Measurements from ENCODE around the gene CHURC1. TPM values are rescaled to one million over a fixed set of nuclear protein-coding genes. Genes with fewer than 3 reads are reported as not detected.

Gene CHURC1
- polyA plus RNA-seq (2013, experiment 1 of 2): 45.0 TPM
- polyA plus RNA-seq (2013, experiment 2 of 2): 46.0 TPM

- no peak within 1 kb of the TSS for H3K4ac ChIP-seq (ENCODE audit: low read length)
- H3K4me3 ChIP-seq (ENCODE audit: low read length in 2 of 2): peak within 1 kb of the TSS; percentile 65 to 94
- no peak within 1 kb of the TSS for H2AK5ac ChIP-seq (ENCODE audit: low read depth, low read length)
- H2AFZ ChIP-seq (ENCODE audit: low read length): peak within 1 kb of the TSS; percentile 94
- WGBS, 2 donors (ENCODE audit: extremely low coverage in 2 of 2, insufficient read length in 2 of 2, insufficient replicate concordance in 1 of 2): no CpG with 5 or more reads among the region's 49 CpGs
- H3K27ac ChIP-seq (replicated peaks; ENCODE audit: low read length): peak within 1 kb of the TSS; percentile 45
- peak within 1 kb of the TSS; percentile 79 for H3K4me2 ChIP-seq (ENCODE audit: insufficient read depth, low read length, poor library complexity, severe bottlenecking)
- H4K8ac ChIP-seq (ENCODE audit: low read depth, low read length): no peak within 1 kb of the TSS
- peaks cover 0 to 8% of the 10 kb centered on the region in 2 donors for H3K4me1 ChIP-seq (ENCODE audit: control insufficient read depth in 2 of 2, insufficient read depth in 1 of 2, low read depth in 1 of 2, low read length in 2 of 2)
- peaks cover 0 to 4% (median 0%) of the 10 kb centered on the region in 3 experiments for H3K27me3 ChIP-seq (ENCODE audit: control insufficient read depth in 3 of 3, insufficient read depth in 3 of 3, low read depth in 1 of 3, low read length in 3 of 3)
- peak within 1 kb of the TSS; percentile 35 for H2BK15ac ChIP-seq (ENCODE audit: low read length)
- H3K9ac ChIP-seq (ENCODE audit: low read depth, low read length, poor library complexity): peak within 1 kb of the TSS; percentile 87
- H3K36me3 ChIP-seq (replicated peaks in 1 of 2; ENCODE audit: control insufficient read depth in 2 of 2, insufficient read depth in 2 of 2, low read length in 2 of 2): peaks cover 0 to 3% of the 10 kb centered on the region in 2 donors
- H2BK5ac ChIP-seq (ENCODE audit: low read length): no peak within 1 kb of the TSS
- H2BK120ac ChIP-seq (ENCODE audit: low read depth, low read length): peak within 1 kb of the TSS; percentile 62
- no peak within 1 kb of the TSS for H2BK12ac ChIP-seq (ENCODE audit: low read length)
- H3K79me1 ChIP-seq (ENCODE audit: low read depth, low read length): peaks cover 2% of the 10 kb centered on the region
- DNase-seq (ENCODE audit: low spot score): peak; percentile 96
- H4K91ac ChIP-seq (ENCODE audit: low read depth, low read length, poor library complexity): no peak within 1 kb of the TSS
- peak within 1 kb of the TSS; percentile 68 for H3K23ac ChIP-seq (ENCODE audit: low read depth, low read length, poor library complexity)
- H3K9me3 ChIP-seq (replicated peaks in 1 of 2; ENCODE audit: control insufficient read depth in 2 of 2, insufficient read depth in 1 of 2, low read depth in 1 of 2, low read length in 2 of 2): no peaks in the 10 kb centered on the region
- peak within 1 kb of the TSS; percentile 94 for H3K18ac ChIP-seq (ENCODE audit: low read length)
- peak within 1 kb of the TSS; percentile 66 for H3K14ac ChIP-seq (ENCODE audit: low read length)
Observed at GRCh38 chr14:64914237-64915028, at the start of gene CHURC1. Gene CHURC1, plus strand, starts transcription at chr14:64914455. Its CDS starts 41 bp downstream, at chr14:64914496.

- no peak overlapping the region for H2BK120ac ChIP-seq (ENCODE audit: low read depth, low read length)
- no peak overlapping the region for H3K4ac ChIP-seq (ENCODE audit: low read length)
- H3K23ac ChIP-seq (ENCODE audit: low read depth, low read length, poor library complexity): no peak overlapping the region
- no peaks in the 10 kb centered on the region for H3K9me3 ChIP-seq (replicated peaks in 1 of 2; ENCODE audit: control insufficient read depth in 2 of 2, insufficient read depth in 1 of 2, low read depth in 1 of 2, low read length in 2 of 2)
- H2BK5ac ChIP-seq (ENCODE audit: low read length): no peak overlapping the region
- H3K36me3 ChIP-seq (replicated peaks in 1 of 2; ENCODE audit: control insufficient read depth in 2 of 2, insufficient read depth in 2 of 2, low read length in 2 of 2): no peaks in the 10 kb centered on the region
- H3K27me3 ChIP-seq (ENCODE audit: control insufficient read depth in 3 of 3, insufficient read depth in 3 of 3, low read depth in 1 of 3, low read length in 3 of 3): peaks cover 0 to 54% (median 0%) of the 10 kb centered on the region in 3 experiments
- no peak overlapping the region for H2BK15ac ChIP-seq (ENCODE audit: low read length)
- WGBS, 2 donors (ENCODE audit: extremely low coverage in 2 of 2, insufficient read length in 2 of 2, insufficient replicate concordance in 1 of 2): no CpG with 5 or more reads among the region's 6 CpGs
- H3K4me3 ChIP-seq (ENCODE audit: low read length in 2 of 2): no peak overlapping the region
- no peak overlapping the region for H3K9ac ChIP-seq (ENCODE audit: low read depth, low read length, poor library complexity)
- no peak overlapping the region for H2BK12ac ChIP-seq (ENCODE audit: low read length)
- no peak overlapping the region for H3K27ac ChIP-seq (replicated peaks; ENCODE audit: low read length)
- no peak for DNase-seq (ENCODE audit: low spot score)
- no peak overlapping the region for H3K18ac ChIP-seq (ENCODE audit: low read length)
- H3K4me1 ChIP-seq (ENCODE audit: control insufficient read depth in 2 of 2, insufficient read depth in 1 of 2, low read depth in 1 of 2, low read length in 2 of 2): peaks cover 0 to 12% of the 10 kb centered on the region in 2 donors
- no peak overlapping the region for H2AK5ac ChIP-seq (ENCODE audit: low read depth, low read length)
- no peak overlapping the region for H4K91ac ChIP-seq (ENCODE audit: low read depth, low read length, poor library complexity)
- H4K8ac ChIP-seq (ENCODE audit: low read depth, low read length): no peak overlapping the region
- H2AFZ ChIP-seq (ENCODE audit: low read length): no peak overlapping the region
- no peak overlapping the region for H3K14ac ChIP-seq (ENCODE audit: low read length)
- H3K79me1 ChIP-seq (ENCODE audit: low read depth, low read length): no peaks in the 10 kb centered on the region
- H3K4me2 ChIP-seq (ENCODE audit: insufficient read depth, low read length, poor library complexity, severe bottlenecking): no peak overlapping the region
Observed at GRCh38 chr14:64865109-64865508, 49.1 kb upstream of the CHURC1 start.

- H4K91ac ChIP-seq (ENCODE audit: low read depth, low read length, poor library complexity): no peak overlapping the region
- no CpG with 5 or more reads among the region's 6 CpGs for WGBS, 2 donors (ENCODE audit: extremely low coverage in 2 of 2, insufficient read length in 2 of 2, insufficient replicate concordance in 1 of 2)
- no peak overlapping the region for H3K4ac ChIP-seq (ENCODE audit: low read length)
- H2AK5ac ChIP-seq (ENCODE audit: low read depth, low read length): no peak overlapping the region
- no peak overlapping the region for H2BK5ac ChIP-seq (ENCODE audit: low read length)
- H3K9me3 ChIP-seq (replicated peaks in 1 of 2; ENCODE audit: control insufficient read depth in 2 of 2, insufficient read depth in 1 of 2, low read depth in 1 of 2, low read length in 2 of 2): no peaks in the 10 kb centered on the region
- no peak overlapping the region for H3K27ac ChIP-seq (replicated peaks; ENCODE audit: low read length)
- no peaks in the 10 kb centered on the region for H3K79me1 ChIP-seq (ENCODE audit: low read depth, low read length)
- no peak overlapping the region for H3K23ac ChIP-seq (ENCODE audit: low read depth, low read length, poor library complexity)
- H2BK12ac ChIP-seq (ENCODE audit: low read length): no peak overlapping the region
- DNase-seq (ENCODE audit: low spot score): no peak
- no peak overlapping the region for H3K14ac ChIP-seq (ENCODE audit: low read length)
- H3K4me3 ChIP-seq (ENCODE audit: low read length in 2 of 2): no peak overlapping the region
- H3K9ac ChIP-seq (ENCODE audit: low read depth, low read length, poor library complexity): no peak overlapping the region
- no peak overlapping the region for H4K8ac ChIP-seq (ENCODE audit: low read depth, low read length)
- peaks cover 0 to 59% (median 0%) of the 10 kb centered on the region in 3 experiments for H3K27me3 ChIP-seq (ENCODE audit: control insufficient read depth in 3 of 3, insufficient read depth in 3 of 3, low read depth in 1 of 3, low read length in 3 of 3)
- H3K4me2 ChIP-seq (ENCODE audit: insufficient read depth, low read length, poor library complexity, severe bottlenecking): no peak overlapping the region
- H3K36me3 ChIP-seq (replicated peaks in 1 of 2; ENCODE audit: control insufficient read depth in 2 of 2, insufficient read depth in 2 of 2, low read length in 2 of 2): no peaks in the 10 kb centered on the region
- H3K4me1 ChIP-seq (ENCODE audit: control insufficient read depth in 2 of 2, insufficient read depth in 1 of 2, low read depth in 1 of 2, low read length in 2 of 2): peaks cover 0 to 11% of the 10 kb centered on the region in 2 donors
- no peak overlapping the region for H2BK120ac ChIP-seq (ENCODE audit: low read depth, low read length)
- peak overlapping the region; percentile 29 for H3K18ac ChIP-seq (ENCODE audit: low read length)
- no peak overlapping the region for H2BK15ac ChIP-seq (ENCODE audit: low read length)
- no peak overlapping the region for H2AFZ ChIP-seq (ENCODE audit: low read length)
Observed at GRCh38 chr14:64865992-64866391, 48.3 kb upstream of the CHURC1 start.

DNA sequence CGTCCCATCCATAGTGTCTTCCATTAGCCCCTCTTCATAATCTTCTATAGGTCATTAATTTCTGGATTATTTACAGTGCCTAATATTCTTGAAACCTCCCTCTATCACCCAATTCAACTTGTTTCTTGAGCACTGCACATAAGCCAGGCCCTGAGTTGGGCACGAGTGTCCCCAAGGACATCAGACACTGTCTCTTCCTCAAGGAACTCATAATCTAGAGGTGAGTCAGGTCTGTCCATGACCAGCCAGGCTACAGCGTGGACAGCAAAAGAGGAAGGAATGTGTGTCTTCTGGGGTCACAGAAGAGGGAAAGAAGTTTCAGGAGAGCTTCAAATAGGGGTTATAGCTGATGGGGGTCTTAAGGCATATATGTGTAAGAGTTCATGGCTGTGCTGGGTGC, 47.1 kb upstream of the CHURC1 start:
- Histone ChIP-seq H3K79me1 (ENCODE audit: low read depth, low read length) (no peaks in the 10 kb centered on the region), H3K36me3 (replicated peaks in 1 of 2; ENCODE audit: control insufficient read depth in 2 of 2, insufficient read depth in 2 of 2, low read length in 2 of 2) (no peaks in the 10 kb centered on the region), H3K4ac (ENCODE audit: low read length) (no peak overlapping the region), H3K18ac (ENCODE audit: low read length) (no peak overlapping the region), H2BK12ac (ENCODE audit: low read length) (no peak overlapping the region), H3K4me2 (ENCODE audit: insufficient read depth, low read length, poor library complexity, severe bottlenecking) (no peak overlapping the region), H3K23ac (ENCODE audit: low read depth, low read length, poor library complexity) (no peak overlapping the region), H2AK5ac (ENCODE audit: low read depth, low read length) (no peak overlapping the region), H3K9ac (ENCODE audit: low read depth, low read length, poor library complexity) (no peak overlapping the region), H3K27ac (replicated peaks; ENCODE audit: low read length) (no peak overlapping the region), H3K27me3 (ENCODE audit: control insufficient read depth in 3 of 3, insufficient read depth in 3 of 3, low read depth in 1 of 3, low read length in 3 of 3) (peaks cover 0 to 61% (median 0%) of the 10 kb centered on the region in 3 experiments), H2BK15ac (ENCODE audit: low read length) (no peak overlapping the region), H4K91ac (ENCODE audit: low read depth, low read length, poor library complexity) (no peak overlapping the region), H3K4me3 (ENCODE audit: low read length in 2 of 2) (no peak overlapping the region), H3K9me3 (replicated peaks in 1 of 2; ENCODE audit: control insufficient read depth in 2 of 2, insufficient read depth in 1 of 2, low read depth in 1 of 2, low read length in 2 of 2) (no peaks in the 10 kb centered on the region), H3K14ac (ENCODE audit: low read length) (no peak overlapping the region), H2BK120ac (ENCODE audit: low read depth, low read length) (no peak overlapping the region), H3K4me1 (ENCODE audit: control insufficient read depth in 2 of 2, insufficient read depth in 1 of 2, low read depth in 1 of 2, low read length in 2 of 2) (peaks cover 0 to 5% of the 10 kb centered on the region in 2 donors), H2BK5ac (ENCODE audit: low read length) (no peak overlapping the region), H2AFZ (ENCODE audit: low read length) (no peak overlapping the region), H4K8ac (ENCODE audit: low read depth, low read length) (no peak overlapping the region)
- no peak for DNase-seq (ENCODE audit: low spot score)
- no CpG with 5 or more reads among the region's 3 CpGs for WGBS, 2 donors (ENCODE audit: extremely low coverage in 2 of 2, insufficient read length in 2 of 2, insufficient replicate concordance in 1 of 2)
